Measurements from ENCODE around the gene TAS2R20.
"Not testable (repeated sequence)": the region's sequence is repeated elsewhere in the genome, so short reads cannot be mapped to it uniquely, and the experiment has no call there.

Gene TAS2R20

DNA sequence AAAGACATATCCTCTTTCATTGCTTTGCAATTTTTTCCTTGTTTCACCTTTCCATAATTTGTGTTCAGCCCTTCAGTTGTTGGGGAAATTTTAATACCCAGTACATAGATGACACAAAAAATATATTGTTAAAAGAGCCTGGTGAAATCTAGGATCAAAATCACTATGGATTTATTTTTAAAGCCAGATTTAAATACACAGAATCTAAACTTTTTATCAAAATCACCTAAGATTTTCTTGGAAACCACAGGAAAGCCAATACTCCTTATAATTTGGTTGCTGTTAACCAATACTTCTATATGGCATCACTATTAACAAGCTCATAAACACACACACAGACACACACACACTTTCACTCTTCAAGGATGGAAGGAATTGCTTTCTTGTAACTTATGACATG lies at the start of gene TAS2R20:
TSS of gene TAS2R20 (minus strand) at position 101 of the 400 bp plus-strand sequence. CDS start 429 bp downstream, outside the sequence.
- no peak for DNase-seq (ENCODE audit: low spot score)

GRCh38 chr12:11041366-11041765 lies 43.3 kb upstream of the TAS2R20 start:
- not testable (repeated sequence) for DNase-seq (ENCODE audit: low spot score)

GRCh38 chr12:11040162-11040561 lies 42.1 kb upstream of the TAS2R20 start:
- no peak for DNase-seq (ENCODE audit: low spot score)

GRCh38 chr12:11039171-11039570 lies 41.1 kb upstream of the TAS2R20 start:
- no peak for DNase-seq (ENCODE audit: low spot score)

- DNase-seq (ENCODE audit: low spot score): not testable (repeated sequence)
These were observed 35.9 kb upstream of the TAS2R20 start for GRCh38 chr12:11033959-11034358.

GRCh38 chr12:11031307-11031706 lies 33.2 kb upstream of the TAS2R20 start, which contains the start of gene TAS2R31:
Gene TAS2R31, minus strand, starts transcription at chr12:11031407. Its CDS starts 72 bp downstream, at chr12:11031335.
- no peak for DNase-seq (ENCODE audit: low spot score)

DNA sequence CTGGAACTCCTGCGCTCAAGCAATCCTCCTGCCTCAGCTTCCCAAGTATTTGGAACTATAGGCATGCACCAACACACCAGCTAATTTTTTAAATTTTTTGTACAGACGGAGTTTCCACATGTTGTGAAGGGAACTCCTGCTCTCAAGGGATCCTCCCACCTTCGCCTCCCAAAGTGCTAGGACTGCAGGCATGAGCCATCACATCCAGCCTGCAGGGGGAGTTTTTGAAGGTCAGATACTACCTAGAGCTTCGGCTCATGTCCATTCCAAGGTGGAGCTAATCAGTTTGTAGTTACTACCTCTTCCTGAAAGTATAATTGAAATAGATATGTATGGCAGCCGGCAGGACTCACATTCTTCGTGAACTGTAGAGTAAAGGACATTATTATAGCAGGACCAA lies 28.0 kb upstream of the TAS2R20 start:
- no peak for DNase-seq (ENCODE audit: low spot score)

DNA sequence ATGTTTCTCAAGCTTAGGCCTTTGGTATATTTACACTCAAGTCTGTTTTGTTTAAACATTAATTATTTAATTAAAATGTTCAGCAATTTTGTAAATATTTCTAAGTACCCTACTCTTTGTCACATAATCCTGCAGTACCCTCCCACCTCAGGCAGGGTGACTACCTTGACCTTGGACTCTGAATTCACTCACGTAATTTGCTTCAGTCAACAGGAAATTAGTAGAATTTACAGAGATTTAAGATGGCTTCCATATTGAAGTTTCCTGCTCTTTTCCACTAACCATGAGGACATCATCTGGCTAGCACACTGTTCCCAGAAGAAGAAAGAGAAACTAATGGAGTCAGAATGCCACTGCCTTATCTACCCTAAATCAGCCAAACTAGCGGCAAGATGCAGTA lies 25.3 kb upstream of the TAS2R20 start:
- DNase-seq (ENCODE audit: low spot score): no peak

DNA sequence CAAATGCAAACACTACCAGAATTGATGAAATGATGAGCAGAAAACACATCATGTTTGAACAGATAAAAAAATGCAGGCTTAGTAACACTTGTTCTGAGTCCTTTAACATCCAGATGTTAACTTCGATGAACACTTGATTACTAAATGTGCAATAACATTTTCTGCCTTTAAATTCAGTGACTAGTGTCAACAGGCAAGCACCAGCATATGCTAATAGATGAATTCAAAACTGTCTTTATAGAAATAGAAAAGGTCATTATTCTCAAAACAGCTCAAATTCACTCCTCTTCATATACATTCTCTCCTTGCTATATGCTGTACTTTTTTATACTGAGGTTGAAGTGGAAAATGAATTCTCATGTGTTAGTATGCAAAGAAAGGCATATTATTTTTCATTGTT lies 24.4 kb upstream of the TAS2R20 start, which contains the start of gene TAS2R19:
TSS of gene TAS2R19 (minus strand) at position 101 of the 400 bp plus-strand sequence. CDS start at position 52, 49 bp downstream.
- no peak for DNase-seq (ENCODE audit: low spot score)

DNA sequence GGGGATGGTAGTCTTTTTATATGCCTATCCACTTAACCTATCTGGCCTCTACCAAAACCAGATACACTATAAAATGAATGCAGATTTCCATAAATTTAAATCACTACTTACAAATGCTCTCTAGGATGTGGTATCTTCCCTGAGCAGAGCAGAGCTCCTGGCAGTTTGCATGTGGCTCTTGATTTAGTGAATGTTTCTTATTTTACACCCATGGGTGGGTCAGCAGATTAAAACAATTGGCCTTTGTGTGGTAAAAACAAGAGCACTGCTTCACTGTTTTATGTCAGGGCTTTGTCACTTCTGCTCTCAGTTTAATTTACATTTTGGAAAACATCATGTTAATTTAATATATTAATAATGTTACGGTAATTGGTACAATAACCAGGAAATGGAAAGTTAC lies 18.8 kb upstream of the TAS2R20 start:
- DNase-seq (ENCODE audit: low spot score): no peak

DNA sequence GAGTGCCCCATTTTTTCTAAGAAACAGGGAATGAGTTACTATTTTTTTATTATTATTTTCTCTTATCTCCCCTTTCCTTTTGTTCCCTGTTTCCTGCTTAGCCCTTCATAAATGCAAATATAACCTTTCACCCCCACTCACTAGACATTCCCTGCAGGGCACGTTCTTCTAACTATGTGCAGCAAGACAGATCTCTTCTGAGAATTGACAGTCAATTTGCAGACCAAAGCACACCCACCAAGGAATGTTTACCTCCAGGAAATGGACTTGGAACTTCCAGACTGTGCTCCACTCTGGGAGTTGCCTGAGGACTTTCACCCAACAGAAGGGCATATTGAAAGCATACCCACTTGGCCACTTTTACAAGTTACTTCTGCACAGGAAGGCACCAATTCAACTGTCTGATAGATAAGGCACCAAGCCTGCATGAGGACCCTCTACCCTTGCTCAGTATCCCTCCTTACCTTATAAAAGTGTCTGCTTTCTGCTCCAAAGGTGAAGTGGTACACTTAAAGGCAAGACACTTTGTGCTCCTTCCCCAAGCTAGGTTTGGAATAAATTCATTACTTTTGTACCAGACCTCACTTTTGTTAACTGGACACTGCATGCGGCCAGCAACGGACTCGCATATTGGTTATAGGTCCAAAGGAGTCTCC lies 17.8 kb upstream of the TAS2R20 start:
- no peak for DNase-seq (ENCODE audit: low spot score)

- no peak for DNase-seq (ENCODE audit: low spot score)
These were observed 16.1 kb upstream of the TAS2R20 start for GRCh38 chr12:11014234-11014633.

- DNase-seq (ENCODE audit: low spot score): no peak
These were observed 9.5 kb upstream of the TAS2R20 start for GRCh38 chr12:11007608-11008007.

DNA sequence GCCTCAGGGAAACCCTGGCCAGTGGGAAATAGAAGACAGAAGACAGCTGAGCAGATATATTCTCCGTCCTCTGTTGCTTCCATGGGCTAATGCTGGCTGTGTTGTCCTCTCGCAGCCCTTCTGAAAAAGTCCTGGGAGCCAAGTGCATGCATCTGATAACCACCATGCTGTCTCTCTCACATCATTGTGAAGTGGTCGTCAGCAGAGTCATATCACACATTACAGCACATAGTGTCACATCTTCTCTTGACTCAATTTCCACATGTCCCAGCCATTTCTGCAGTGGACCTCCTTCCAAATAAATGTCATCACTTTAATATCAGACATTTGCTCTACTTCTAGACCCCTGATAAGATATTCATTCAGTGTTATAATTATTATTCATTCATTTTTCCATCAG lies 3.8 kb downstream of the TAS2R20 start:
- no peak for DNase-seq (ENCODE audit: low spot score)

- DNase-seq (ENCODE audit: low spot score): no peak
These were observed 9.0 kb downstream of the TAS2R20 start for GRCh38 chr12:10989107-10989506.

- DNase-seq (ENCODE audit: low spot score): no peak
These were observed 11.3 kb downstream of the TAS2R20 start, which contains the start of gene TAS2R50 for GRCh38 chr12:10986812-10987211. Gene TAS2R50, minus strand, starts transcription at chr12:10986912. Its CDS starts 52 bp downstream, at chr12:10986860.

GRCh38 chr12:10982244-10982643 lies 15.9 kb downstream of the TAS2R20 start:
- DNase-seq (ENCODE audit: low spot score): no peak

DNA sequence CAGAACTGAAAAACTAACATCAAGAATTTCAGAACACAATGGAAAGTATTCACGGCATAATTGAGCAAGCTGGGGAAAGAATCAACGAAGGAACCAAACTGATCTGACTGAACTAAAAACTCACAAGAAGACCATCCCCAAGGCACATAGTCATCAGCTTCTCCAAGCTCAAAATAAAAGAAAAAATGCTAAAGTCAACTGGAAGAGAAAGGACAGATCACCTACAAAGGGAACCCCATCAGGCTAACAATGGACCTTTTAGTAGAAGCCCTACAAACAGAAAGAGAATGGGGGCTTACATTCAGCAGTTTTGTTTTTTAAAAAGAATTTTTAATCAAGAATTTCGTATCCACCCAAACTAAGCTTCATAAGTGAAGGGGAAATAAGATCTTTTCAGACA lies 23.1 kb downstream of the TAS2R20 start:
- DNase-seq (ENCODE audit: low spot score): no peak

DNA sequence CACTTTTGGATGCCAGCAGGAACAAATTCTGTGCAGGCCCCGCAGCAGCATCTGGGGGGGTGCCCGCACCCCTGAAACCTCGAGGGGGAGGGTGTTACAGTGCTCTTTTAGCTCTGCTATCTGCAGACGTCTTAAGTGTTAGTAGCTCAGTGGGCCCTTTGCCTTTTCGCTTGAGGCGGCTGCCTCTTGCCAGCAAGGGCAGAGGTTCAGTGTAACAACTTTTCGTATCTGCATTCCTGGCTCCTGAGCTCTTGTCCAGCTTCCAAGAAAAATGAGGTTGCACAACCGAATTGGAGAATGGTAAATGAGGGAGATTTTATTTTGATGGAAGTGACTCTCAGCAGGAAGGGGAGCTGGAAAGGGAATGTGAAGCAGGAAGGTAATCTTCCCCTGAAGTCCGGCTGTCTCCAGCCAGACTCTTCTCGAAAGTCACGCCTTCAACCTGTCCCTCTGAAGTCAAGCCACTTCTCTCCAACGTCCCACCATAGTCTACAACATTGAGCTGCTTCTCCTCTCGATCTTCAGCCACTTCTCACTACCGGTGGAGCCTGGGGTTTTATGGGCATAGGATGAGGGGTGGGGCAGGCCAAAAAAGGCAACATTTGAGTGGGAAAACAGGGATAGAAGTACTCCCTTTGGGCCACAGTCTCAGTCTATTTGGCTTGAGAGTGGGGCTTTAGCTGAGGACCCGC lies 29.2 kb downstream of the TAS2R20 start:
- DNase-seq (ENCODE audit: low spot score): no peak

DNA sequence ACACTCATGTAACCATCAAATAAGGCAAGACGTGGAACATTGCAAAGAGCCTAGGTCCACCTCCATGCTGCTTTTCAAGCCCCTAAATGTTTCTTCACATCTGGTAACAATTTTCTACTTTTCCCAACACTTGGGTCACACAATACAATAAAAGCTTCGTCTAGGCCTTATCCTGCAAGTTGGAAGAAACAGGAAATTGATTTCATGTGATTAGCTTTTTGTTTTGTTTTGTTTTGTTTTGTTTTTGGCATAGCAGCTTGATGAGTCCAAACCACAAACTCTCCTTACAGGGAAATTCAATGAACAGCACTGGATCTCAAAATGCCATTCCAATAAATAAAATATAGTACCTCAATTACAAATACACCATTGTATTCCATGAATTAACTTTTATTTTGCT lies 30.7 kb downstream of the TAS2R20 start:
- DNase-seq (ENCODE audit: low spot score): no peak

DNA sequence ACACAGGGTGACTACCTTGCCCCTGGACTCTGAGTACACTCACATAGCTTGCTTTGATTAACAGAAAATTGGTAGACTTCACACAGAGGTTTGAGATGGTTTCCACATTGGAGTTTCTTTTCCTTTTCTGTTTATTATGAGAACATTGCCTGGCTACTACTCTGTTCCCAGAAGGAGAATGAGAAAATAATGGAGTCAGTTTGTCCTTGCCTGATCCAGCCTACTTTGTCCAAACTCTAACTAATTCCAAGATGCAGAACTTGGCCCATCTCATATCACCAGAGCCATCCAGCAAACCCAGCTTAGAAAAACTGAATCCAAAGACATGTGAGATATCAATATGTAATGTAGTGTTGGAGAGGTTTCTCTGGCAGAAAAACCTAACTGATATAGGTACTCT lies 31.8 kb downstream of the TAS2R20 start:
- no peak for DNase-seq (ENCODE audit: low spot score)

DNA sequence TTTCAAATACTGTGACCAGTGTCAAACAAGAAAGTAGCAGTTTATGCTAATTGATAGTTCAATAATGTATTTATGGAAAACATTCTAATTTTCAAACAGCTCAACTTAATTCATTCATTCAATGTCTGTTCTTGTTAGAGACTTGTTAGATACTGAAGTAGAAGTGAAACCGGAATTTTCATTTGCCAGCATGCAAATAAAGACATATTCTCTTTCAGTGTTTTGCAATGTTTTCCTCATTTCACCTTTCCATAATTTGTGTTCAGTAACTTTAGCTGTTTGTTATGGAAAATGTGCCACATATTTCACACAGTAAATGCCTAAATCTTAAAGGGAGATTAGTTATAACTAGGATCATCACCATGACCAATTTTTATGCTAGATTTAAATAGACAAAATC lies 32.6 kb downstream of the TAS2R20 start:
- DNase-seq (ENCODE audit: low spot score): no peak

DNA sequence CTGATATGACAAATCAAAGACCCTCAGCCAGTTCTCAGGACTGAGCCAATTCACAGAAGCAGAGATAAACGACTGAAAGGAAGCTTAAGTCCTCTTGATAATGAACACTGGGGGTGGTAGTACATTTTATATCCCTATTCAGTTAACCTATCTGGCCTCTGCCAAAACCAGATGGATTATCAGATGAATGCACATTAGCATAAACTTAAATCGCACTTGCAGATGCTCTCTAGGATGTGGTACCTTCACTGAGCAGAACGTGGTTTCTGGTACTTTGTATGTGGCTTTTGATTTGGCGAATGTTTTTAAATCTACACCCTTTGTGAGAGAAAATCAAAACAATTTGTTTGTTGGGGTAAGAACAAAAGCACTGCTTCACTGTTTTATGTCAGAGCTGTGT lies 37.9 kb downstream of the TAS2R20 start:
- no peak for DNase-seq (ENCODE audit: low spot score)
